Stimulated activated naive CD8-positive, alpha-beta T cell treated with anti-CD3 and anti-CD28 coated beads, Interleukin-15, amount 100 ng/mL, for 72 hours (primary cell): ENCODE data around the gene GLB1L2.

Experiments
- ATAC-seq: fragments of 150-1000 bp; cut with Tn5 transposase; 2 replicates; pipeline ENCODE4 v1.10.0; 2021; ENCODE audit warnings: mild to moderate bottlenecking, moderate library complexity
- DNase-seq, 2 donors: peaks; one replicate each; pipeline ENCODE4 v3.0.0; 2021 to 2022
- H3K27ac Mint-ChIP-seq, 2 donors: one replicate each; pipeline ENCODE4 v1.8.0; 2022; ENCODE audit warnings: mild to moderate bottlenecking in 2 of 2, mixed read lengths in 2 of 2, moderate library complexity in 2 of 2
- H3K27me3 Mint-ChIP-seq: one replicate; pipeline ENCODE4 v1.8.0; 2022; ENCODE audit warnings: mixed read lengths
- H3K4me1 Mint-ChIP-seq: one replicate; pipeline ENCODE4 v1.8.0; 2022; ENCODE audit warnings: mild to moderate bottlenecking, mixed read lengths
- H3K4me3 Mint-ChIP-seq, 2 donors: one replicate each; pipeline ENCODE4 v1.8.0; 2022; ENCODE audit warnings: mild to moderate bottlenecking in 2 of 2, mixed read lengths in 2 of 2, moderate library complexity in 1 of 2
- H3K9me3 Mint-ChIP-seq, 2 donors: one replicate each; pipeline ENCODE4 v1.8.0; 2022; ENCODE audit warnings: mixed read lengths in 2 of 2

The GLB1L2 gene

DNA sequence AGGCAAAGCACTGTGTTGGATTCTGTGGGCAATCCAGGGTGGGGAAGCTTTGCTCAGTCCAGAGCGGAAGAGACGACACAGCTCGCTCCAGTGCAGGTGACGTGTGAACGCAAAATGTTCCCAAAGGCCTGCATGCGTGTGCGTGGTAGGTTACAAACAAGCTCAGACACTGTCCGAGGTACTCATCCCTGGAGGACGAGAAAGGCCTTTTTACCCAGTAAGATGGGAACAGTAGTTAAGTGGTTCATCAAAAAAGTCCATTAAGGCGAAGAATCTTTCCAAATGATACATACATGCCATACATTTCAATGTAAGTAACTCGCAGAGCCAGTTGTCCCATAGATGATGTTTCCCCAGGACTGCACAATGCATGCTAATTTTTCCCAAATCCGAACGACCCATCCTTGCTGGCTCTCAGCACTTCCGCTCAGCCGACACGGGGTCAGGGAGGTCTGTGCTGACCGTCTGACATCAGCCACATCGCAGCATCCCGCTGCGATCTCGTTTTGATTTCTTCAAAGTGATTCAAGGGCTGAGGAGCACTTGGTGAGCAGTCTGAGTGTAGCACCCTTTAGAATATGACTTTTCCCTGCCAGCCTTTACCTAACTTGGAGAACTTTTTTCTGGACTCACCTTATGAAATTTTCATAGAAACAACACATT is 61.3 kb downstream of the GLB1L2 start:
- Mint-ChIP-seq H3K27me3 (peaks cover 49% of the 10 kb centered on the region), H3K27ac (no peak overlapping the region), H3K9me3 (no peaks in the 10 kb centered on the region), H3K4me3 (no peak overlapping the region), H3K4me1 (no peaks in the 10 kb centered on the region)
- no peak for DNase-seq
- ATAC-seq: no peak

GRCh38 chr11:134393638-134394037 is 61.9 kb downstream of the GLB1L2 start:
- Mint-ChIP-seq H3K27ac (no peak overlapping the region), H3K27me3 (peaks cover 51% of the 10 kb centered on the region), H3K9me3 (no peaks in the 10 kb centered on the region), H3K4me1 (no peaks in the 10 kb centered on the region), H3K4me3 (no peak overlapping the region)
- DNase-seq (no peak), ATAC-seq (peak; percentile 30)

DNA sequence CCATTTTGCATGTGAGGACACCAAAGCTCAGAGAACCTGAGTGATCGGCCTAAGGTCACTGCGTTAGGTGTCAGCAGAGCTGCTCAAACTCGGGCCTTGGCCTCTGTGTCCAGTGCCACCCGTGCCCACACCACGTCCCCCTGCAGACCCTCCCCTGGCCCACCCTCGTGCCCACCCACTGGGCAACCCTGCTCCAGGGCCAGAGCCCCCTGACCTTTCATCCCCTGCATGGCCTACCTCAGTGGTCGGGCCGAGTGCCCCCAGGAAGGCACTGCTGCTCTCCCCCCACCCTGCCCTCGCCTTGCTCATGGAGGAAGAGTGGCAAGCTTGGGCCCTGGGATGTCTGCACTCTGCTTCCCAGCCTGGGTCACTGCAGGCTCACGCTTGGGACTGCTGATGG is 62.5 kb downstream of the GLB1L2 start:
- ATAC-seq: no peak
- Mint-ChIP-seq H3K27ac (no peak overlapping the region), H3K4me1 (no peaks in the 10 kb centered on the region), H3K27me3 (peaks cover 58% of the 10 kb centered on the region), H3K9me3 (no peaks in the 10 kb centered on the region), H3K4me3 (no peak overlapping the region)
- no peak for DNase-seq

- Mint-ChIP-seq H3K27me3 (peaks cover 58% of the 10 kb centered on the region), H3K4me1 (no peaks in the 10 kb centered on the region), H3K4me3 (no peak overlapping the region), H3K27ac (no peak overlapping the region), H3K9me3 (no peaks in the 10 kb centered on the region)
- no peak for DNase-seq
- ATAC-seq: no peak
These were observed 63.2 kb downstream of the GLB1L2 start for GRCh38 chr11:134395002-134395401.

GRCh38 chr11:134397304-134398078 is 65.7 kb downstream of the GLB1L2 start:
- ATAC-seq: no peak
- Mint-ChIP-seq H3K27me3 (peaks cover 61% of the 10 kb centered on the region), H3K4me3 (no peak overlapping the region), H3K4me1 (peaks cover 3% of the 10 kb centered on the region), H3K9me3 (no peaks in the 10 kb centered on the region), H3K27ac (peak overlapping the region in 1 of 2 donors; percentile 79)
- DNase-seq: no peak

- Mint-ChIP-seq H3K27me3 (peaks cover 59% of the 10 kb centered on the region), H3K4me3 (no peak overlapping the region), H3K4me1 (peaks cover 5% of the 10 kb centered on the region), H3K9me3 (no peaks in the 10 kb centered on the region), H3K27ac (no peak overlapping the region)
- ATAC-seq (no peak), DNase-seq (no peak)
These were observed 66.3 kb downstream of the GLB1L2 start for GRCh38 chr11:134398079-134398444.

DNA sequence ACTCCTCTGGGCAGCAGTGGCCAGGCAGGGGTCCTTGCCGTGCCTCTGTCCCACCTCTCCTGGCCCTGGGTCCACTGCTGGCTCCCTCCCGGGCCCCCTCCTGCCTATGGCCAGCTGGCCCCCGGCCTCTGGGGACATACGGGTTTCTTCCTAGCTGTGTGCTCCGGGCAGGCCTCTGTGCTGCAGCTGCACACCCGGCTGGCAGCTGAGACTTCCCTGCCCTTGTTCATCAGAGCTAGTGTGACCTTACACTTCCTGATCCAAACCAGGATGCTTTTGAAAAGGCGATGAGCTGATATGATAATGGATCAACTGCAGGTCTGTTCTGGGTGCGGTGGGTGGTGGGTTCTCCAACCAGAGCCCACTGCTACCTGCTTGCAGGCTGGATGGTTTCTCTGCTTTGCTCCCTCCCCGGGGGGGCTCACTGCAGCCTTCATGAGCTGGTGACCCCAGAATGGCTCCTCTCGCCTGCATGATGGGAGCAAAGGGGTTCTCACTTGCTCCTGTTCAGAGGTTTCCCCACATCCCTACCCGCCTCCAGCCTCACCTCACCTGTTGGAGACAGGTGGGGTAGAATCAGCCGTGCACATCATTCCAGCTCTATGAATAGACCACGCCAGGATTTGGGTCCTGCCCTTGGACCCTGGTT is 67.0 kb downstream of the GLB1L2 start:
- ATAC-seq (no peak), DNase-seq (no peak)
- peaks cover 57% of the 10 kb centered on the region for H3K27me3 Mint-ChIP-seq
- peaks cover 5% of the 10 kb centered on the region for H3K4me1 Mint-ChIP-seq
- no peaks in the 10 kb centered on the region for H3K9me3 Mint-ChIP-seq
- H3K27ac Mint-ChIP-seq: no peak overlapping the region
- no peak overlapping the region for H3K4me3 Mint-ChIP-seq

GRCh38 chr11:134399293-134399654 is 67.5 kb downstream of the GLB1L2 start:
- no peak for DNase-seq
- H3K27me3 Mint-ChIP-seq: peaks cover 57% of the 10 kb centered on the region
- peaks cover 5% of the 10 kb centered on the region for H3K4me1 Mint-ChIP-seq
- no peak overlapping the region for H3K4me3 Mint-ChIP-seq
- ATAC-seq: no peak
- H3K27ac Mint-ChIP-seq: no peak overlapping the region
- no peaks in the 10 kb centered on the region for H3K9me3 Mint-ChIP-seq

DNA sequence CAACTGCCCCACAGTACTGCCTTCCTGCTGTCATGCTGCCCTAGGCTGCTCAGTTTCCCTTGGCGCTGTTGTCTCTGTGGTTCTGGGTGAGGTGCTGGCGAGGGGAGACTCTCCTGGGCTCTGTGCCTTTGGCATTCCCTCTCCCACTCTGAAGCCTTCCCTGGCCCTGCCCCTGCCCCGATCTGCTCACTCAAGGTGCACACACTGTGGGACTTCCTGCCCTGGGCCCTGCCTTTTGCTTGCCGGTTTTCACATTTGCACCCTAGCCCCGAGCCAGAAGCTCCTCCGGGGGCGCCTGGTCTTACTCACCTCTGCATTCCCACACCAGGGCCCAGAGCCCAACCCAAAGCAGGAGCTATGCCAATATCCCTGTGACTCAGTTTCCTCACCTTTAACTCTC is 68.2 kb downstream of the GLB1L2 start:
- DNase-seq (no peak), ATAC-seq (no peak)
- H3K4me1 Mint-ChIP-seq: peaks cover 5% of the 10 kb centered on the region
- no peak overlapping the region for H3K27ac Mint-ChIP-seq
- H3K9me3 Mint-ChIP-seq: no peaks in the 10 kb centered on the region
- H3K27me3 Mint-ChIP-seq: peaks cover 62% of the 10 kb centered on the region
- no peak overlapping the region for H3K4me3 Mint-ChIP-seq

DNA sequence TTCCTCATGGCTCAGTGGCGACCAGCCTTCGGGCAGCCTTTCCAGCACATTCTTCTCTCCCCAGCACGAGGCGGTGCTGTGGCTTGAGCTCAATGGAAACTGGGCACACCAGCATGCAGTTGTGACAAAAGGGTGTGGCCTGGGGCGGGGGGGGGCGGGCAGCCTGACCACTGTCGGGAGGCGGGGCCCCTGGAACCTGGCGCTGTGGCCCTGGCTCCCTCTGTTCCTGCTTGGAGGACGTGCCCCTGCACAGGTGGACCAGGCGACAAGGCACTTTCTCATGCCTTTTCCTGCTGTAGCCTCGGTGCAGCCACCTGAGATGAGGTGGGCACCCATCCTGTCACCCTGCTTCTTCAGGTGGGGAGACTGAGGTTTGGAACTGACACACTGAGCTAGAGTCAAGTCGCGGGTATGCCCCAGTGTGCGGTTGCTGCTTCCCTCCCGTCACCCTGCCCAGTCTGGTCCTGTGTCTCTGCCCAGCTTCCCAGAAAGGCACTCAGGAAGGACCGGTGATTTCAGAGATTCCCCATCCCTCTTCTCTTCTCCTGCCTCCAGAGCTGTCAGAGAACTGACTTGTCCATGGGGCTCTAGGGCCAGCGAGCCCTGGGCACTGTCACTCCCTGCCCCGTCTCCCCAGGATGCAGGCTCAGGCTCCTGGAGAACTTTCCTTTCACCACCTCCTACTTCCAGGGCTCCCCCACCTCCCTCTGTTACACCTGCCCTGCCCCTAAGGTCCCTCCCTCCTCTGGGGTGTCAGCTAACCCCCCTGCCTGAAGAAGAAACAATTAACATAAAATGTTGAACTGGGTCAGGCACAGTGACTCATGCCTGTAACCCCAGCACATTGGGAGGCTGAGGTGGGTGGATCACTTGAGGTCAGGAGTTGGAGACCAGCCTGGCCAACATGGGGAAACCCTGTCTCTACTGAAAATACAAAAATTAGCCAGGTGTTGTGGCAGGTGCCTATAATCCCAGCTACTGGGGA is 70.3 kb downstream of the GLB1L2 start:
- DNase-seq (no peak), ATAC-seq (peak; percentile 19)
- H3K9me3 Mint-ChIP-seq: no peaks in the 10 kb centered on the region
- H3K4me3 Mint-ChIP-seq: no peak overlapping the region
- peaks cover 80% of the 10 kb centered on the region for H3K27me3 Mint-ChIP-seq
- H3K27ac Mint-ChIP-seq: no peak overlapping the region
- H3K4me1 Mint-ChIP-seq: peaks cover 5% of the 10 kb centered on the region

- H3K9me3 Mint-ChIP-seq: no peaks in the 10 kb centered on the region
- H3K27me3 Mint-ChIP-seq: peaks cover 81% of the 10 kb centered on the region
- ATAC-seq (no peak), DNase-seq (no peak)
- H3K4me1 Mint-ChIP-seq: peaks cover 5% of the 10 kb centered on the region
- H3K4me3 Mint-ChIP-seq: no peak overlapping the region
- H3K27ac Mint-ChIP-seq: no peak overlapping the region
These were observed 71.1 kb downstream of the GLB1L2 start for GRCh38 chr11:134402910-134403309.

DNA sequence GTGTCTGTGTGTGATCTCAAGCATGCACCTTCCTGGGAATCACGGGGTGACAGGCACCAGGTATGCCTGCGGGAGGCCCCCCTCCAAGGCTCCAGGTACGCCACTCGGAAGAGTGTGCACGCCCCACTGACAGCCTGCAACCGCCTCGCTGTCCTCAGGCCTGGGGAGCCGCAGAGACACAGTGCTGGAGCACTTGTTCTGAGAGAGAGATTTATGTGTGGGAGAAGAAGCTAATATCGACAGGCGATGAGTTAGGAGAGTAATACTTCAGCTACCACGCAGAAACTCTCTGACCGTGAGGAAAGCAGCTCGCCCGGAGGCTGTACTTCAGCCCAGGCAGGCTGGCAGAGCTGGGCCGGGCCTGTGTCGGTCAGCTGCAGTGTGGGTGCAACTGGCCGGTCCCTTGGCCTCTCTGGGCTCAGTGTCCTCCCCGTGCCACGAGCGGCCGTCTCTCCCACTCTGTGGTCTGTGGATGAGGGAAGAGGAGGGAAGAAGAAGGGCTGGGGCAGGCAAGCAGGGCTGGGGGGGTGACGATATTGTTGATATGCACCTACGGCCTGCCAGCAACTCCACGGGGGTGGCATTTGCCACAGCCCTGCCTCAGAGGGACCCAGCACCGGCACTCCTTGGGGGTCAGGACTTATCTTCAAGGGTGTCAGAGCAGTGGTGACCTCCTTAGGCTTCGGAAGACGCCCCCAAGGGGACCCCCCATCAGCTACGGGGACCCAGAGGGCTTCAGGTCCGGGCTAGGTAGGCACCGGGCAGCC is 73.0 kb downstream of the GLB1L2 start:
- H3K9me3 Mint-ChIP-seq: no peaks in the 10 kb centered on the region

GRCh38 chr11:134405436-134405835 is 73.6 kb downstream of the GLB1L2 start:
- H3K4me3 Mint-ChIP-seq: no peak overlapping the region
- H3K9me3 Mint-ChIP-seq: no peaks in the 10 kb centered on the region
- no peak overlapping the region for H3K27ac Mint-ChIP-seq
- ATAC-seq: no peak
- DNase-seq: no peak
- peaks cover 80% of the 10 kb centered on the region for H3K27me3 Mint-ChIP-seq
- peaks cover 6% of the 10 kb centered on the region for H3K4me1 Mint-ChIP-seq

More for the DNA sequence above, 73.0 kb downstream of the GLB1L2 start:
- ATAC-seq (no peak), DNase-seq (no peak)
- Mint-ChIP-seq H3K4me1 (peaks cover 5% of the 10 kb centered on the region), H3K27ac (no peak overlapping the region), H3K4me3 (no peak overlapping the region), H3K27me3 (peaks cover 80% of the 10 kb centered on the region)

DNA sequence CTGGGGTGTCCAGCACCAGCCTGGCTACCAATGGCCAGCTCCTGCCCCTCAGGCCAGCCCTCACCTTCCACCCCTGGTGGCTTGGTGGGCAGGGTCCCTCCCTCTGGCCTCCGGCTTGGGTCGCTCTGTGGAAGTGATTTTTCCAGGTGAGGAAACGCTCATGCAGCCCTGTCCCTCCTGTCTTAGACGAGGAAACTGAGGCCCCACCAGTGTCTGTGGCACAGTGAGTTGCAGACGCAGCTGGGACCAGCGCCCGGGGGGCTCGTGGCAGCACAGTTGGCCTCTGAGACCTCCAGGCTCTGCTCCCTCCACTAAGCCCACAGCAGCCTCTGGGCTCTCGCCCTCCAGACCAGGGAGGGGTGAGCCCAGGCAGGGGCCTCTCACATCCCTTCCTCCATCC is 74.1 kb downstream of the GLB1L2 start:
- Mint-ChIP-seq H3K4me3 (no peak overlapping the region), H3K4me1 (peaks cover 10% of the 10 kb centered on the region), H3K27ac (no peak overlapping the region), H3K27me3 (peaks cover 80% of the 10 kb centered on the region), H3K9me3 (no peaks in the 10 kb centered on the region)
- ATAC-seq (no peak), DNase-seq (no peak)
